ENCODE data around the gene RAC2. TPM values are rescaled to one million over a fixed set of nuclear protein-coding genes. Genes with fewer than 3 reads are reported as not detected.

Gene RAC2
- total and polyA plus RNA-seq, 2 experiments from 2014 or later = 9.9 to 10.5 TPM

DNA sequence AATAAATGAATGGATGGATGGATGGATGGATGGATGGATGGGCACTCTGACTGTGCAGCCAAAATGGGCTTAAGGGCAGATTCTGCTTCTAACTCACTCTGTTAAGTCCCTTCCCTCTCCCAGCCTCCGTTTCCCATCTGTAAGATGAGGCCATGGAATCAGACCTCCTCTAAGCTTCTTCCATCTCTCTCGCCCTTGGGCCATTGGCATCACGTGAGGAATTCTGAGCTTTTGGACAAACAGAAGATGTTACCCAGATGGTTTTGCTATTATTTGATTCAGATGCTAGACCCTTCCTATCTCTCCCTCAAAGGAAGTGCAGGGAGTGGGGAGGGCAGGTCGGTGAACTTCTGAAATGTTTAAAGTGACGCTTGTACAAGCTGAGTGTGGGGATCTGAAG lies 34.2 kb upstream of the RAC2 start:
- Histone ChIP-seq H3K9me2 (replicated peaks; ENCODE audit: insufficient read depth) (no peaks in the 10 kb centered on the region), H3K4me2 (no peak overlapping the region), H3K4me3 (no peak overlapping the region), H2AFZ (no peak overlapping the region), H3K4me1 (ENCODE audit: insufficient read depth) (no peaks in the 10 kb centered on the region), H3K27me3 (peaks cover 5% of the 10 kb centered on the region), H4K20me1 (ENCODE audit: insufficient read depth, poor library complexity, severe bottlenecking) (no peaks in the 10 kb centered on the region), H3K9me3 (ENCODE audit: low read depth) (no peaks in the 10 kb centered on the region), H3K79me2 (no peaks in the 10 kb centered on the region), H3K36me3 (replicated peaks; ENCODE audit: insufficient read depth, low read depth) (no peaks in the 10 kb centered on the region), H3K27ac (no peak overlapping the region)
- TF ChIP-seq EZH2phosphoT487 (IDR thresholded peaks at IDR 0.05; ENCODE audit: low read depth, severe bottlenecking, unreplicated experiment) (no peak), EZH2 (IDR thresholded peaks at IDR 0.05; ENCODE audit: borderline replicate concordance) (no peak)
- TF ChIP-seq, protein P1, sequence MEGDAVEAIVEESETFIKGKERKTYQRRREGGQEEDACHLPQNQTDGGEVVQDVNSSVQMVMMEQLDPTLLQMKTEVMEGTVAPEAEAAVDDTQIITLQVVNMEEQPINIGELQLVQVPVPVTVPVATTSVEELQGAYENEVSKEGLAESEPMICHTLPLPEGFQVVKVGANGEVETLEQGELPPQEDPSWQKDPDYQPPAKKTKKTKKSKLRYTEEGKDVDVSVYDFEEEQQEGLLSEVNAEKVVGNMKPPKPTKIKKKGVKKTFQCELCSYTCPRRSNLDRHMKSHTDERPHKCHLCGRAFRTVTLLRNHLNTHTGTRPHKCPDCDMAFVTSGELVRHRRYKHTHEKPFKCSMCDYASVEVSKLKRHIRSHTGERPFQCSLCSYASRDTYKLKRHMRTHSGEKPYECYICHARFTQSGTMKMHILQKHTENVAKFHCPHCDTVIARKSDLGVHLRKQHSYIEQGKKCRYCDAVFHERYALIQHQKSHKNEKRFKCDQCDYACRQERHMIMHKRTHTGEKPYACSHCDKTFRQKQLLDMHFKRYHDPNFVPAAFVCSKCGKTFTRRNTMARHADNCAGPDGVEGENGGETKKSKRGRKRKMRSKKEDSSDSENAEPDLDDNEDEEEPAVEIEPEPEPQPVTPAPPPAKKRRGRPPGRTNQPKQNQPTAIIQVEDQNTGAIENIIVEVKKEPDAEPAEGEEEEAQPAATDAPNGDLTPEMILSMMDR (IDR thresholded peaks at IDR 0.05; ENCODE audit: poor library complexity) = no peak
- 58% methylated on average over 5 of the region's 5 CpGs for WGBS (ENCODE audit: low lambda C conversion rate, missing lambda C conversion rate)
- DNase-seq (ENCODE audit: low spot score) = no peak

DNA sequence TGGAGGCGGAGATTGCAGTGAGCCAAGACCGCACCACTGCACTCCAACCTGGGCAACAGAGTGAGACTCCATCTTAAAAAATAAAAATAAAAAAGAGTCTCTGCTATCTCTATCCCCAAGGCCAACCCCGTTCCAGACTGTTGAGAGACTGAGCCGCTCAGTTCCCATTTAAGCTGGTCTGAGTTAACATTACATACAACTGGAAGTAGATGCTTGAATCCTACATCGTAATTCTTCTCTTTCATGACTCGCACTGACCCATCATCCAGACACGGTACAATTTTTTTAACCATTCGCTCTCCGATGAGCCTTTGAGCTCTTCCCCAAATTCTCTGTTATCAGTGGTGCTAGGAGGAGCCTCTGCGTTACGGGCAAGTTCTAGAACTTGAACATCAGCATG lies 33.3 kb upstream of the RAC2 start:
- H3K4me2 ChIP-seq = no peak overlapping the region
- H3K4me3 ChIP-seq = no peak overlapping the region
- H3K36me3 ChIP-seq (replicated peaks; ENCODE audit: insufficient read depth, low read depth) = no peaks in the 10 kb centered on the region
- H4K20me1 ChIP-seq (ENCODE audit: insufficient read depth, poor library complexity, severe bottlenecking) = no peaks in the 10 kb centered on the region
- H3K9me3 ChIP-seq (ENCODE audit: low read depth) = no peaks in the 10 kb centered on the region
- H3K9me2 ChIP-seq (replicated peaks; ENCODE audit: insufficient read depth) = no peaks in the 10 kb centered on the region
- 81% methylated on average over 11 of the region's 11 CpGs for WGBS (ENCODE audit: low lambda C conversion rate, missing lambda C conversion rate)
- H3K4me1 ChIP-seq (ENCODE audit: insufficient read depth) = no peaks in the 10 kb centered on the region
- TF ChIP-seq EZH2phosphoT487 (IDR thresholded peaks at IDR 0.05; ENCODE audit: low read depth, severe bottlenecking, unreplicated experiment) = no peak
- TF ChIP-seq EZH2 (IDR thresholded peaks at IDR 0.05; ENCODE audit: borderline replicate concordance) = no peak
- TF ChIP-seq, protein P1 (IDR thresholded peaks at IDR 0.05; ENCODE audit: poor library complexity) = no peak
- no peak for DNase-seq (ENCODE audit: low spot score)
- no peaks in the 10 kb centered on the region for H3K27me3 ChIP-seq
- H2AFZ ChIP-seq = no peak overlapping the region
- H3K27ac ChIP-seq = no peak overlapping the region
- no peaks in the 10 kb centered on the region for H3K79me2 ChIP-seq

DNA sequence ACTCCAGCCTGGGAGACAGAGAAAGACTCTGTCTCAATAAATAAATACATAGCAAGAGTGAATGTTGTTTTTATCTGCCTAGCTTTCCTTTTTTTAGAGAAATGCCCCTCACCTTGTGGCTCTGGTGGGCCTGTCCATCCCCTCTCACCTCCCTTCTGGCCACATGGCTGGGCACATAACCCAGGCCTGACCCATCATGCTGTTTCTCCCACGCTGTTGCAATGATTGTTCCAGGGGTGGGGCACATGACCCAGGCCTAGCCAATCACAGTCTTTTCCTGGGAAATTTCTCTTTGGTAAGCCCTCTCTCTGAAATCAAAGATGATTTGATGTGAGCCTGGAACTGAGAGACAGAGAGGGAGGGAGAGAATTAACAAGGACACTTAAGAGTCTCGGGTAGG lies 32.7 kb upstream of the RAC2 start:
- H3K27ac ChIP-seq = no peak overlapping the region
- H3K4me2 ChIP-seq = no peak overlapping the region
- no peaks in the 10 kb centered on the region for H3K27me3 ChIP-seq
- H3K4me1 ChIP-seq (ENCODE audit: insufficient read depth) = no peaks in the 10 kb centered on the region
- TF ChIP-seq EZH2phosphoT487 (IDR thresholded peaks at IDR 0.05; ENCODE audit: low read depth, severe bottlenecking, unreplicated experiment) (no peak), EZH2 (IDR thresholded peaks at IDR 0.05; ENCODE audit: borderline replicate concordance) (no peak)
- TF ChIP-seq, protein P1 (IDR thresholded peaks at IDR 0.05; ENCODE audit: poor library complexity) = no peak
- no peak overlapping the region for H3K4me3 ChIP-seq
- no peaks in the 10 kb centered on the region for H3K79me2 ChIP-seq
- no peak overlapping the region for H2AFZ ChIP-seq
- 80% methylated on average over 2 of the region's 2 CpGs for WGBS (ENCODE audit: low lambda C conversion rate, missing lambda C conversion rate)
- no peaks in the 10 kb centered on the region for H3K9me3 ChIP-seq (ENCODE audit: low read depth)
- H3K9me2 ChIP-seq (replicated peaks; ENCODE audit: insufficient read depth) = no peaks in the 10 kb centered on the region
- H4K20me1 ChIP-seq (ENCODE audit: insufficient read depth, poor library complexity, severe bottlenecking) = no peaks in the 10 kb centered on the region
- no peak for DNase-seq (ENCODE audit: low spot score)
- no peaks in the 10 kb centered on the region for H3K36me3 ChIP-seq (replicated peaks; ENCODE audit: insufficient read depth, low read depth)

DNA sequence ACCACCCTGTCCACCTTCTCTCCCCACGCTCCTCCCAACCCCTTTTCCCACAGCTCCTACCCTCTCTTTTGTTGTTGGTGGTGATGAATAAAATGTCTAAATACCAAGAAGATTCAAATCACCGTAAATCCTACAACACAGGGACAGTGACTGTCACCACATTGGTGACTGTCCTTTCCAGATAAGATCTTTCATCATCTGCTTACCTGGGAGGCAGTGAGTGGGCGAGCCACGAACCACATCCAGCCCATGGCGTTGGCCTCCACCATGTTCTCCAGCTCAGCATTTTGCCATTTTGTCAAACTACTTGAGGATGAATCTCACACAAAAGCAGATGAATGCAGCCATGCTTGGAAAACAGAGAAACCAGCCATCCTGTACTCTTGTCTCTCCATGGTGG lies 31.6 kb upstream of the RAC2 start:
- DNase-seq (ENCODE audit: low spot score) = no peak
- no peaks in the 10 kb centered on the region for H3K4me1 ChIP-seq (ENCODE audit: insufficient read depth)
- H4K20me1 ChIP-seq (ENCODE audit: insufficient read depth, poor library complexity, severe bottlenecking) = no peaks in the 10 kb centered on the region
- H3K27me3 ChIP-seq = no peaks in the 10 kb centered on the region
- H3K9me3 ChIP-seq (ENCODE audit: low read depth) = no peaks in the 10 kb centered on the region
- no peaks in the 10 kb centered on the region for H3K36me3 ChIP-seq (replicated peaks; ENCODE audit: insufficient read depth, low read depth)
- TF ChIP-seq EZH2phosphoT487 (IDR thresholded peaks at IDR 0.05; ENCODE audit: low read depth, severe bottlenecking, unreplicated experiment) (no peak), EZH2 (IDR thresholded peaks at IDR 0.05; ENCODE audit: borderline replicate concordance) (no peak)
- TF ChIP-seq, protein P1 (IDR thresholded peaks at IDR 0.05; ENCODE audit: poor library complexity) = no peak
- H3K9me2 ChIP-seq (replicated peaks; ENCODE audit: insufficient read depth) = no peaks in the 10 kb centered on the region
- H2AFZ ChIP-seq = no peak overlapping the region
- 88% methylated on average over 5 of the region's 5 CpGs for WGBS (ENCODE audit: low lambda C conversion rate, missing lambda C conversion rate)
- no peak overlapping the region for H3K27ac ChIP-seq
- no peaks in the 10 kb centered on the region for H3K79me2 ChIP-seq
- no peak overlapping the region for H3K4me2 ChIP-seq
- no peak overlapping the region for H3K4me3 ChIP-seq
